MM.1S (cell line): ENCODE measurements around the gene GALNT5.

Experiments
- DNase-seq: peaks from one replicate; pipeline ENCODE4 v3.0.0-alpha.2; 2015
- H2AFZ ChIP-seq: fragments of 300-600 bp; sonication (generic); 2 replicates; pipeline ENCODE4 v1.6.0; 2016; ENCODE audit warnings: antibody characterized with exemption, low read length
- H3F3A ChIP-seq: fragments of 300-600 bp; sonication (generic); 2 replicates; pipeline ENCODE4 v1.6.1; 2016; ENCODE audit warnings: mild to moderate bottlenecking, antibody characterized with exemption, low read length, moderate library complexity, mixed read lengths; ENCODE audit not compliant: insufficient read depth
- H3K27ac ChIP-seq: fragments of 300-600 bp; sonication (generic); 2 replicates; pipeline ENCODE4 v1.5.1; 2016; ENCODE audit warnings: mild to moderate bottlenecking, low read length
- H3K27me3 ChIP-seq: fragments of 300-600 bp; sonication (generic); replicated peaks from 2 replicates; pipeline ENCODE4 v1.6.0; 2016; ENCODE audit warnings: low read length; ENCODE audit not compliant: insufficient read depth
- H3K36me3 ChIP-seq: fragments of 300-600 bp; sonication (generic); replicated peaks from 2 replicates; pipeline ENCODE4 v1.6.1; 2016; ENCODE audit warnings: mild to moderate bottlenecking, low read length, mixed read lengths; ENCODE audit not compliant: insufficient read depth
- H3K4me1 ChIP-seq: fragments of 300-600 bp; sonication (generic); 2 replicates; pipeline ENCODE4 v1.6.1; 2016; ENCODE audit warnings: low read length, mixed read lengths
- H3K4me2 ChIP-seq: fragments of 300-600 bp; sonication (generic); 2 replicates; pipeline ENCODE4 v1.6.0; 2016; ENCODE audit warnings: low read depth, low read length
- H3K4me3 ChIP-seq: fragments of 300-600 bp; sonication (generic); 2 replicates; pipeline ENCODE4 v1.5.1; 2016; ENCODE audit warnings: low read length, mixed read lengths
- H3K79me2 ChIP-seq: fragments of 300-600 bp; sonication (generic); 2 replicates; pipeline ENCODE4 v1.6.1; 2016; ENCODE audit warnings: mixed run types, low read length, mixed read lengths
- H3K9ac ChIP-seq: fragments of 300-600 bp; sonication (generic); 2 replicates; pipeline ENCODE4 v1.6.1; 2016; ENCODE audit warnings: low read length, mixed read lengths
- H3K9me2 ChIP-seq: fragments of 300-600 bp; sonication (generic); replicated peaks from 2 replicates; pipeline ENCODE4 v1.6.1; 2016; ENCODE audit warnings: mild to moderate bottlenecking, low read length, mixed read lengths; ENCODE audit not compliant: insufficient read depth
- H3K9me3 ChIP-seq: fragments of 300-600 bp; sonication (generic); replicated peaks from 2 replicates; pipeline ENCODE4 v1.6.1; 2016; ENCODE audit warnings: mild to moderate bottlenecking, low read length, mixed read lengths; ENCODE audit not compliant: insufficient read depth
- H4K20me1 ChIP-seq: fragments of 300-600 bp; sonication (generic); 2 replicates; pipeline ENCODE4 v1.6.1; 2016; ENCODE audit warnings: mild to moderate bottlenecking, low read length, moderate library complexity, mixed read lengths; ENCODE audit not compliant: insufficient read depth
- EZH2 ChIP-seq: fragments of 300-600 bp; sonication (generic); optimal IDR thresholded peaks from 2 replicates; pipeline ENCODE3; 2017; ENCODE audit warnings: low read depth, mild to moderate bottlenecking, antibody characterized with exemption, low read length, mixed read lengths
- EZH2phosphoT487 ChIP-seq: fragments of 300-600 bp; sonication (generic); IDR thresholded peaks from 2 replicates; pipeline ENCODE4 v1.6.1; 2018; ENCODE audit warnings: antibody characterized with exemption, low read length
- TF ChIP-seq, protein P1 (sequence below): fragments of 300-600 bp; sonication (generic); IDR thresholded peaks from 2 replicates; pipeline ENCODE4 v1.5.1; 2016; ENCODE audit warnings: antibody characterized with exemption, low read length, mixed read lengths

GALNT5 gene

DNA sequence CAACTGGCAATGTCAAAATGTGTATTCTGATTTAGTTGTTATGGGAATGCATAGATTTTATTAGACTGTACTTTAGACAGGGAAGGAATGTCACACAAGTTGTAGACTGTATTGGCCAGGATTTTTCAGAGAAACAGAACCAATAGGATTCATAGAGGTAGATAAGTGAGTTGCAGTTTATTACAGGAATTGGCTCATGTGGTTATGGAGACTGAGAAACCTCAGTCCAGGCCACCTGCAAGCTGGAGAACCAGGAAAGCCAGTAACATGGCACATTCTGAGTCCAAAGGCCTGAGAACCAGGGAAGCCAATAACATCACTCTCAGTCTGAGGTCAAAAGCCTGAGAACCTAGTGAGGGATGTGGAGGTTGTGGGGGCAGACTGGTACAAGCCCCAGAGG lies 1.8 kb upstream of the GALNT5 start:
- no peaks in the 10 kb centered on the region for H3K9me3 ChIP-seq
- no peaks in the 10 kb centered on the region for H3K9me2 ChIP-seq
- no peak overlapping the region for H3K9ac ChIP-seq
- no peaks in the 10 kb centered on the region for H4K20me1 ChIP-seq
- peaks cover 26% of the 10 kb centered on the region for H3K4me1 ChIP-seq
- no peak overlapping the region for H3K4me3 ChIP-seq
- H3F3A ChIP-seq, result peaks cover 8% of the 10 kb centered on the region
- H3K79me2 ChIP-seq, result no peaks in the 10 kb centered on the region
- no peaks in the 10 kb centered on the region for H3K27me3 ChIP-seq
- no peak for DNase-seq
- no peaks in the 10 kb centered on the region for H3K36me3 ChIP-seq
- TF ChIP-seq EZH2 (no peak), EZH2phosphoT487 (no peak)
- TF ChIP-seq, protein P1, sequence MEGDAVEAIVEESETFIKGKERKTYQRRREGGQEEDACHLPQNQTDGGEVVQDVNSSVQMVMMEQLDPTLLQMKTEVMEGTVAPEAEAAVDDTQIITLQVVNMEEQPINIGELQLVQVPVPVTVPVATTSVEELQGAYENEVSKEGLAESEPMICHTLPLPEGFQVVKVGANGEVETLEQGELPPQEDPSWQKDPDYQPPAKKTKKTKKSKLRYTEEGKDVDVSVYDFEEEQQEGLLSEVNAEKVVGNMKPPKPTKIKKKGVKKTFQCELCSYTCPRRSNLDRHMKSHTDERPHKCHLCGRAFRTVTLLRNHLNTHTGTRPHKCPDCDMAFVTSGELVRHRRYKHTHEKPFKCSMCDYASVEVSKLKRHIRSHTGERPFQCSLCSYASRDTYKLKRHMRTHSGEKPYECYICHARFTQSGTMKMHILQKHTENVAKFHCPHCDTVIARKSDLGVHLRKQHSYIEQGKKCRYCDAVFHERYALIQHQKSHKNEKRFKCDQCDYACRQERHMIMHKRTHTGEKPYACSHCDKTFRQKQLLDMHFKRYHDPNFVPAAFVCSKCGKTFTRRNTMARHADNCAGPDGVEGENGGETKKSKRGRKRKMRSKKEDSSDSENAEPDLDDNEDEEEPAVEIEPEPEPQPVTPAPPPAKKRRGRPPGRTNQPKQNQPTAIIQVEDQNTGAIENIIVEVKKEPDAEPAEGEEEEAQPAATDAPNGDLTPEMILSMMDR, result no peak
- H3K4me2 ChIP-seq, result no peak overlapping the region
- H3K27ac ChIP-seq, result peak overlapping the region; percentile 22; the same call in 1 of the 2 replicates
- H2AFZ ChIP-seq, result no peak overlapping the region

DNA sequence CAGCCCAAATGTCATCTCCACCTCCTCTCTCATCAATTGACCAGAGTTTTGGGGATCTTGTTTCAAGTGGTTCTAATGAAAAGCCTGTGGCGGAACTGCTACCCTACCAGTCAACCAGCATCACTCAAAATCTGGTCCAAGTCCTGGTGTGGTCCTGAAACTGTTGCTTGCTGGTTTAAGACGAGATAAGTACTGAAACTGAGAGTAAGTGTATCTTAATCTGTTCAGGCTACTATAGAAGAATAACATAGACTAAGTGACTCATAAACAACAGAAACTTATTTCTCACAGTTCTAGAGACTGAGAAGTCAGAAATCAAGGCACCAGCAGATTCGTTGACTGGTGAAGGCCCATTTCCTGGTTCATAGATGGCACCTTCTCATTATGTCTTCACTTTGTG lies 879 bp upstream of the GALNT5 start:
- H3K4me1 ChIP-seq, result peaks cover 35% of the 10 kb centered on the region
- H3K4me2 ChIP-seq, result 0 out of 2 replicates have a peak overlapping the region, but pooled peaks have one; percentile 2
- peak; percentile 95 for DNase-seq
- no peak overlapping the region for H3K9ac ChIP-seq
- TF ChIP-seq EZH2phosphoT487 (no peak), EZH2 (no peak)
- TF ChIP-seq, protein P1, result no peak
- no peaks in the 10 kb centered on the region for H3K9me2 ChIP-seq
- H3K79me2 ChIP-seq, result no peaks in the 10 kb centered on the region
- peaks cover 13% of the 10 kb centered on the region for H3F3A ChIP-seq
- no peaks in the 10 kb centered on the region for H4K20me1 ChIP-seq
- no peaks in the 10 kb centered on the region for H3K27me3 ChIP-seq
- H2AFZ ChIP-seq, result no peak overlapping the region
- H3K27ac ChIP-seq, result peak overlapping the region; percentile 74; the same call in 1 of the 2 replicates
- H3K4me3 ChIP-seq, result no peak overlapping the region
- H3K9me3 ChIP-seq, result no peaks in the 10 kb centered on the region
- no peaks in the 10 kb centered on the region for H3K36me3 ChIP-seq

DNA sequence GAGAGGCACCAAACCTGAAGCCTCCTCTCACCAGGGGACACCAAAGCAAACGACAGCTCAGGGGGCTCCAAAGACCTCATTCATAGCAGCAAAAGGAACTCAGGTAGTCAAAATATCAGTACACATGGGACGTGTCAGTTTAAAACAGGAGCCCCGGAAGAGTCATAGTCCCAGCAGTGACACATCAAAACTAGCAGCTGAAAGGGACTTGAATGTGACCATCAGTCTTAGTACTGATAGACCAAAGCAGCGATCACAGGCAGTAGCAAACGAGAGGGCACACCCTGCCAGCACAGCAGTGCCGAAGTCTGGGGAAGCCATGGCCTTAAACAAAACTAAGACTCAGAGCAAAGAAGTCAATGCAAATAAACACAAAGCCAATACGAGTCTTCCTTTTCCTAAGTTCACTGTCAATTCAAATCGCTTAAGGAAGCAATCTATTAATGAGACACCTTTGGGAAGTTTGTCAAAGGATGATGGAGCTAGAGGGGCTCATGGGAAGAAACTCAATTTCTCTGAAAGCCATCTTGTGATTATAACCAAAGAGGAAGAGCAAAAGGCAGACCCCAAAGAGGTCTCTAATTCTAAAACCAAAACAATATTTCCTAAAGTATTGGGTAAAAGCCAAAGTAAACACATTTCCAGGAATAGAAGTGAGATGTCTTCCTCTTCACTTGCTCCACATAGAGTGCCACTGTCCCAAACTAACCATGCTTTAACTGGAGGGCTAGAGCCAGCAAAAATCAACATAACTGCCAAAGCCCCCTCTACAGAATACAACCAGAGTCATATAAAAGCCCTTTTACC lies 1.2 kb downstream of the GALNT5 start:
- Histone ChIP-seq H3F3A (peaks cover 13% of the 10 kb centered on the region), H3K4me1 (peaks cover 35% of the 10 kb centered on the region), H3K36me3 (no peaks in the 10 kb centered on the region), H3K9me3 (no peaks in the 10 kb centered on the region), H3K27ac (no peak overlapping the region), H3K4me3 (no peak overlapping the region), H3K27me3 (no peaks in the 10 kb centered on the region), H2AFZ (no peak overlapping the region), H3K9me2 (no peaks in the 10 kb centered on the region), H3K9ac (no peak overlapping the region), H3K79me2 (no peaks in the 10 kb centered on the region), H4K20me1 (no peaks in the 10 kb centered on the region), H3K4me2 (no peak overlapping the region)
- TF ChIP-seq, protein P1, result no peak
- TF ChIP-seq EZH2 (no peak), EZH2phosphoT487 (no peak)
- DNase-seq, result no peak
